Fibroblast of pulmonary artery (primary cell): ENCODE results near the gene SOX6.

ENCODE experiments used
- DNase-seq: peaks from one replicate; pipeline ENCODE4 v3.0.0-alpha.2; 2010; ENCODE audit warnings: low read depth
- H3K4me3 ChIP-seq: replicated peaks from 2 replicates; pipeline ENCODE4 v1.5.1; 2011; ENCODE audit warnings: low read depth, mild to moderate bottlenecking, control low read depth, low read length, moderate library complexity
- TF ChIP-seq, protein P1 (sequence below): IDR thresholded peaks from 2 replicates; pipeline ENCODE4 v1.5.1; 2011; ENCODE audit warnings: mild to moderate bottlenecking, control low read depth, low read length, inconsistent platforms; ENCODE audit errors: missing control alignments

The SOX6 gene

DNA sequence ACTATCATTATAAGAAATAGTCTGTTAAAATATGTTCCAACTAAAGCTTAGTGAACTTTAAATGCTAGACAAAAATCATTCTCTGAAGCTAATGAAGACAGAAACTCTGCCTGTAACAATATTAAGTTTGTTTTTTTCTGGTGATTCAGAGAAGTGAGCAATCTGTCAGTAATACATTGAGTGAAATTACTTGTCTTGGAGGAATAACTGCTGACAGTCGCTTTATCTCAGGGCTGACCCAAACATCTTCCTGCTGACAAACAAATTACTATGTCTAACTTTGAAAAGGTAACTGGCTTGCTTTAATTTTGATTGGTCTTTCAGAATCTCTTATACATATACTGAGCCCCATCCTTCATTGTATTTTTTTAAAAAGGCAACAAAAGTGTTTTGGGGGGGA lies 264.5 kb downstream of the SOX6 start:
- no peak overlapping the region for H3K4me3 ChIP-seq
- TF ChIP-seq, protein P1, sequence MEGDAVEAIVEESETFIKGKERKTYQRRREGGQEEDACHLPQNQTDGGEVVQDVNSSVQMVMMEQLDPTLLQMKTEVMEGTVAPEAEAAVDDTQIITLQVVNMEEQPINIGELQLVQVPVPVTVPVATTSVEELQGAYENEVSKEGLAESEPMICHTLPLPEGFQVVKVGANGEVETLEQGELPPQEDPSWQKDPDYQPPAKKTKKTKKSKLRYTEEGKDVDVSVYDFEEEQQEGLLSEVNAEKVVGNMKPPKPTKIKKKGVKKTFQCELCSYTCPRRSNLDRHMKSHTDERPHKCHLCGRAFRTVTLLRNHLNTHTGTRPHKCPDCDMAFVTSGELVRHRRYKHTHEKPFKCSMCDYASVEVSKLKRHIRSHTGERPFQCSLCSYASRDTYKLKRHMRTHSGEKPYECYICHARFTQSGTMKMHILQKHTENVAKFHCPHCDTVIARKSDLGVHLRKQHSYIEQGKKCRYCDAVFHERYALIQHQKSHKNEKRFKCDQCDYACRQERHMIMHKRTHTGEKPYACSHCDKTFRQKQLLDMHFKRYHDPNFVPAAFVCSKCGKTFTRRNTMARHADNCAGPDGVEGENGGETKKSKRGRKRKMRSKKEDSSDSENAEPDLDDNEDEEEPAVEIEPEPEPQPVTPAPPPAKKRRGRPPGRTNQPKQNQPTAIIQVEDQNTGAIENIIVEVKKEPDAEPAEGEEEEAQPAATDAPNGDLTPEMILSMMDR = no peak
- DNase-seq = no peak

- H3K4me3 ChIP-seq = no peak overlapping the region
- DNase-seq = no peak
- TF ChIP-seq, protein P1 = no peak
Measured at GRCh38 chr11:16089481-16089880, 266.9 kb downstream of the SOX6 start.

GRCh38 chr11:16088774-16089173 lies 267.6 kb downstream of the SOX6 start:
- TF ChIP-seq, protein P1 = no peak
- H3K4me3 ChIP-seq = no peak overlapping the region
- no peak for DNase-seq

DNA sequence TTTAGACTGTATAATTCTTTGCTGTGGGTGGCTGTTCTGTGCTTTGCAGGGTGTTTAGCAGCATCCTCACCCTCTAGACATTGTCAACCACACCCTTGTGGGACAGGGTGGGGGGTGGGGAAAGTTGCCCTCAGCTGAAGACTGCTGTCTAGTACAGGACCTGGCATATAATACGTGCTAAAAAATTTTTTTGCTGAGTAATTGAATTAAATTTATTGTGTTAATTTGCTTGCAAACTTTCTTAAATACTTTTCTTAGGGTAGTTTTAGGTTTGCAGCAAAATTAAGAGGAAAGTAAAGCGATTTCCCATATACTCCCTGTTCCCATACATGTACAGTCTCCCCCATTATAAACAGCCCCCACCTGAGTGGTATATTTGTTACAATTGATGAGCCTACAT lies 268.5 kb downstream of the SOX6 start:
- no peak for DNase-seq
- TF ChIP-seq, protein P1 = no peak
- H3K4me3 ChIP-seq = no peak overlapping the region

GRCh38 chr11:16086229-16086819 lies 270.0 kb downstream of the SOX6 start:
- TF ChIP-seq, protein P1 = no peak
- H3K4me3 ChIP-seq = no peak overlapping the region
- no peak for DNase-seq

GRCh38 chr11:16082095-16083055 lies 274.0 kb downstream of the SOX6 start:
- TF ChIP-seq, protein P1 = no peak
- DNase-seq = no peak
- H3K4me3 ChIP-seq = no peak overlapping the region
